Esophagus (tissue), 2 donors: ENCODE results near the gene ACACB. TPM values are rescaled to one million over a fixed set of nuclear protein-coding genes. Genes with fewer than 3 reads are reported as not detected.

ENCODE experiments used
- H3K27ac ChIP-seq, 2 donors: one replicate each; pipeline ENCODE4 v1.5.1; 2013; ENCODE audit warnings: low read depth in 2 of 2, mild to moderate bottlenecking in 2 of 2, inconsistent platforms in 1 of 2, low read length in 1 of 2, moderate library complexity in 1 of 2
- H3K27me3 ChIP-seq, 2 donors: one replicate each; pipeline ENCODE4 v1.6.1; 2013; ENCODE audit warnings: low read length in 2 of 2, control low read depth in 1 of 2, mild to moderate bottlenecking in 1 of 2; ENCODE audit not compliant: insufficient read depth in 2 of 2, control insufficient read depth in 1 of 2
- H3K36me3 ChIP-seq, 2 donors: one replicate each; pipeline ENCODE4 v1.6.1; 2013; ENCODE audit warnings: low read length in 1 of 2; ENCODE audit not compliant: control insufficient read depth in 2 of 2, insufficient read depth in 2 of 2
- H3K4me1 ChIP-seq, 2 donors: one replicate each; pipeline ENCODE4 v1.6.1; 2013; ENCODE audit warnings: low read length in 1 of 2; ENCODE audit not compliant: control insufficient read depth in 2 of 2, insufficient read depth in 2 of 2
- H3K4me3 ChIP-seq, 2 donors: one replicate each; pipeline ENCODE4 v1.5.1; 2013; ENCODE audit warnings: low read length in 2 of 2, mild to moderate bottlenecking in 2 of 2, low read depth in 1 of 2, moderate library complexity in 1 of 2
- H3K9me3 ChIP-seq, 2 donors: one replicate each; pipeline ENCODE4 v1.6.1; 2013; ENCODE audit warnings: mild to moderate bottlenecking in 2 of 2, low read depth in 1 of 2, low read length in 1 of 2, moderate library complexity in 1 of 2; ENCODE audit not compliant: control insufficient read depth in 2 of 2, insufficient read depth in 1 of 2
- WGBS, 2 donors: extraction: QIAGEN DNeasy Blood & Tissue Kit; methylation state at CpG; one replicate each; pipeline ENCODE4 v1.1.7; 2013; 5-methylcytosine and 5-hydroxymethylcytosine counted together
- polyA plus RNA-seq, 2 donors: library from polyadenylated mRNA; stranded (reverse); fragments of 200-250 nt; gene quantifications; one replicate each; pipeline ENCODE4 v1.2.3, GENCODE V29; 2013
- donor health status: healthy with polysubstance abuse.
- donor health status: Bipolar disorder and iron deficiency.

The ACACB gene
- polyA plus RNA-seq, 2 donors, result 8.6 to 18.2 TPM

- H3K27me3 ChIP-seq, result no peaks in the 10 kb centered on the region
- no peak overlapping the region for H3K27ac ChIP-seq
- H3K4me3 ChIP-seq, result no peak overlapping the region
- H3K36me3 ChIP-seq, result peaks cover 6% of the 10 kb centered on the region in 2 donors
- no peaks in the 10 kb centered on the region for H3K4me1 ChIP-seq
- WGBS, 2 donors, result 93 to 97% methylated on average over 6 of the region's 6 CpGs
- H3K9me3 ChIP-seq, result no peaks in the 10 kb centered on the region
These were observed 63.5 kb downstream of the ACACB start for GRCh38 chr12:109179927-109180326.

GRCh38 chr12:109182041-109182839, 65.9 kb downstream of the ACACB start:
- Histone ChIP-seq H3K27me3 (no peaks in the 10 kb centered on the region), H3K36me3 (peaks cover 12 to 13% of the 10 kb centered on the region in 2 donors), H3K27ac (no peak overlapping the region), H3K4me1 (no peaks in the 10 kb centered on the region), H3K9me3 (no peaks in the 10 kb centered on the region), H3K4me3 (no peak overlapping the region)
- WGBS, 2 donors, result 91 to 93% methylated on average over 7 of the region's 7 CpGs

GRCh38 chr12:109185441-109185840, 69.1 kb downstream of the ACACB start:
- H3K4me3 ChIP-seq, result no peak overlapping the region
- H3K9me3 ChIP-seq, result no peaks in the 10 kb centered on the region
- no peaks in the 10 kb centered on the region for H3K4me1 ChIP-seq
- H3K27me3 ChIP-seq, result no peaks in the 10 kb centered on the region
- H3K27ac ChIP-seq, result no peak overlapping the region
- peaks cover 6 to 10% of the 10 kb centered on the region in 2 donors for H3K36me3 ChIP-seq
- WGBS, 2 donors, result 93 to 98% methylated on average over 12 of the region's 12 CpGs

- Histone ChIP-seq H3K27me3 (no peaks in the 10 kb centered on the region), H3K4me3 (no peak overlapping the region), H3K27ac (no peak overlapping the region), H3K9me3 (no peaks in the 10 kb centered on the region), H3K36me3 (peaks cover 10 to 11% of the 10 kb centered on the region in 2 donors), H3K4me1 (peaks cover 0 to 2% of the 10 kb centered on the region in 2 donors)
- WGBS, 2 donors, result 91 to 92% methylated on average over 10 of the region's 10 CpGs
These were observed 70.7 kb downstream of the ACACB start for GRCh38 chr12:109186993-109187653.

GRCh38 chr12:109188108-109188712, 71.8 kb downstream of the ACACB start:
- Histone ChIP-seq H3K9me3 (no peaks in the 10 kb centered on the region), H3K4me1 (peaks cover 0 to 2% of the 10 kb centered on the region in 2 donors), H3K27me3 (no peaks in the 10 kb centered on the region), H3K27ac (no peak overlapping the region), H3K36me3 (peaks cover 10 to 11% of the 10 kb centered on the region in 2 donors), H3K4me3 (no peak overlapping the region)
- 72 to 79% methylated on average over 4 of the region's 4 CpGs for WGBS, 2 donors

GRCh38 chr12:109189291-109189690, 72.9 kb downstream of the ACACB start:
- 91% methylated on average over 8 of the region's 8 CpGs for WGBS, 2 donors
- peaks cover 17% of the 10 kb centered on the region in 2 donors for H3K36me3 ChIP-seq

GRCh38 chr12:109191621-109192250, 75.3 kb downstream of the ACACB start:
- H3K4me3 ChIP-seq, result no peak overlapping the region
- WGBS, 2 donors, result 94 to 95% methylated on average over 20 of the region's 20 CpGs
- H3K9me3 ChIP-seq, result peaks cover 0 to 2% of the 10 kb centered on the region in 2 donors
- H3K4me1 ChIP-seq, result peaks cover 0 to 2% of the 10 kb centered on the region in 2 donors
- peaks cover 11 to 20% of the 10 kb centered on the region in 2 donors for H3K36me3 ChIP-seq
- H3K27ac ChIP-seq, result no peak overlapping the region
- no peaks in the 10 kb centered on the region for H3K27me3 ChIP-seq

More at GRCh38 chr12:109189291-109189690, 72.9 kb downstream of the ACACB start:
- peaks cover 0 to 2% of the 10 kb centered on the region in 2 donors for H3K4me1 ChIP-seq
- no peak overlapping the region for H3K4me3 ChIP-seq
- H3K9me3 ChIP-seq, result no peaks in the 10 kb centered on the region
- H3K27me3 ChIP-seq, result no peaks in the 10 kb centered on the region
- no peak overlapping the region for H3K27ac ChIP-seq

GRCh38 chr12:109192358-109192757, 76.0 kb downstream of the ACACB start:
- 73 to 75% methylated on average over 3 of the region's 3 CpGs for WGBS, 2 donors
- H3K9me3 ChIP-seq, result peaks cover 0 to 2% of the 10 kb centered on the region in 2 donors
- H3K36me3 ChIP-seq, result peaks cover 8 to 22% of the 10 kb centered on the region in 2 donors
- H3K4me1 ChIP-seq, result peaks cover 0 to 2% of the 10 kb centered on the region in 2 donors
- no peaks in the 10 kb centered on the region for H3K27me3 ChIP-seq
- H3K4me3 ChIP-seq, result no peak overlapping the region
- H3K27ac ChIP-seq, result no peak overlapping the region

- H3K27ac ChIP-seq, result no peak overlapping the region
- H3K36me3 ChIP-seq, result peaks cover 8 to 23% of the 10 kb centered on the region in 2 donors
- peaks cover 0 to 2% of the 10 kb centered on the region in 2 donors for H3K9me3 ChIP-seq
- 94% methylated on average over 8 of the region's 8 CpGs for WGBS, 2 donors
- no peak overlapping the region for H3K4me3 ChIP-seq
- H3K4me1 ChIP-seq, result peaks cover 0 to 2% of the 10 kb centered on the region in 2 donors
- no peaks in the 10 kb centered on the region for H3K27me3 ChIP-seq
These were observed 77.5 kb downstream of the ACACB start for GRCh38 chr12:109193896-109194295.
